GM12878 (cell line): ENCODE data around the gene ERCC3.

Experiments used
- CEBPB ChIP-seq, 2 experiments: fragments of 150-350 bp in 1 of 2; IDR thresholded peaks; 2 replicates each; pipeline ENCODE4 v1.6.1; 2012 to 2014; ENCODE audit warnings: low read depth in 2 of 2, low read length in 2 of 2, borderline replicate concordance in 1 of 2, inconsistent platforms in 1 of 2
- CTCF ChIP-seq, 3 experiments: IDR thresholded peaks in 2 of 3; conservative IDR thresholded peaks in 1 of 3; 2 replicates each; pipeline ENCODE4 v1.5.1; 2011; ENCODE audit warnings: low read depth in 3 of 3, low read length in 3 of 3, mild to moderate bottlenecking in 3 of 3, control low read depth in 2 of 3, moderate library complexity in 2 of 3, inconsistent platforms in 1 of 3, mixed read lengths in 1 of 3; ENCODE audit not compliant: control insufficient read depth in 2 of 3, insufficient read depth in 1 of 3; ENCODE audit errors: extremely low read depth in 1 of 3
- RCOR1 ChIP-seq: conservative IDR thresholded peaks from 2 replicates; pipeline ENCODE4 v1.6.1; 2012; ENCODE audit warnings: low read depth, low read length, improper control_type of control experiment
- SMC3 ChIP-seq: IDR thresholded peaks from 2 replicates; pipeline ENCODE4 v1.6.1; 2011; ENCODE audit warnings: low read length, improper control_type of control experiment, borderline replicate concordance

- TF ChIP-seq SMC3 (no peak), RCOR1 (no peak), CEBPB (IDR thresholded peaks at IDR 0.05; ENCODE audit: borderline replicate concordance in 1 of 2, low read depth in 2 of 2, low read length in 2 of 2) (no peak), CTCF (IDR thresholded peaks at IDR 0.05 in 2 of 3, conservative IDR thresholded peaks at IDR 0.05 in 1 of 3; ENCODE audit: control insufficient read depth in 2 of 3, extremely low read depth in 1 of 3, insufficient read depth in 1 of 3, low read depth in 3 of 3, low read length in 3 of 3) (no peak)
Measured at GRCh38 chr2:127326289-127326945, 32.5 kb upstream of the ERCC3 start.
